Endometrial microvascular endothelial cells (primary cell): ENCODE data around the gene TRAPPC12. TPM values are rescaled to one million over a fixed set of nuclear protein-coding genes. Genes with fewer than 3 reads are reported as not detected.

Experiments
- in situ Hi-C: cut with HindIII; loops from 2 replicates; pipeline ENCODE4 v1.10.0; 2017; ENCODE audit warnings: low sequenced_read_pairs, low pct_unique_long_range_greater_than_20kb; ENCODE audit errors: inconsistent ontology term
- total RNA-seq: library from RNA; depleted of rRNA; stranded (reverse); fragments of >200 nt; gene quantifications from one replicate; pipeline ENCODE4 v1.2.3, GENCODE V29; 2015; ENCODE audit errors: inconsistent ontology term

Gene TRAPPC12
- total RNA-seq, 1 donor from 2014 or later, result 66.1 TPM

- in situ Hi-C loops, result no loop called here
These were observed 81.6 kb downstream of the TRAPPC12 start for GRCh38 chr2:3460831-3461800.

- in situ Hi-C loops, result no loop called here
These were observed 82.5 kb downstream of the TRAPPC12 start for GRCh38 chr2:3461801-3462492.

- in situ Hi-C loops, result no loop called here
These were observed 83.1 kb downstream of the TRAPPC12 start for GRCh38 chr2:3462493-3463104.

- in situ Hi-C loops, result no loop called here
These were observed 83.8 kb downstream of the TRAPPC12 start for GRCh38 chr2:3463186-3463835.

GRCh38 chr2:3463944-3464343, 84.5 kb downstream of the TRAPPC12 start:
- in situ Hi-C loops, result no loop called here

GRCh38 chr2:3464401-3465005, 85.0 kb downstream of the TRAPPC12 start:
- in situ Hi-C loops, result no loop called here

- in situ Hi-C loops, result no loop called here
These were observed 85.8 kb downstream of the TRAPPC12 start for GRCh38 chr2:3465328-3465727.

- in situ Hi-C loops, result no loop called here
These were observed 86.5 kb downstream of the TRAPPC12 start for GRCh38 chr2:3465844-3466481.

- in situ Hi-C loops, result no loop called here
These were observed 87.0 kb downstream of the TRAPPC12 start for GRCh38 chr2:3466482-3466863.

GRCh38 chr2:3466966-3467365, 87.5 kb downstream of the TRAPPC12 start:
- in situ Hi-C loops, result no loop called here

- in situ Hi-C loops, result no loop called here
These were observed 88.2 kb downstream of the TRAPPC12 start for GRCh38 chr2:3467654-3468053.

GRCh38 chr2:3468296-3468988, 88.9 kb downstream of the TRAPPC12 start:
- in situ Hi-C loops, result no loop called here

- in situ Hi-C loops, result no loop called here
These were observed 90.0 kb downstream of the TRAPPC12 start for GRCh38 chr2:3469486-3469885.

- in situ Hi-C loops, result no loop called here
These were observed 90.7 kb downstream of the TRAPPC12 start for GRCh38 chr2:3470166-3470651.

- in situ Hi-C loops, result no loop called here
These were observed 91.6 kb downstream of the TRAPPC12 start for GRCh38 chr2:3470856-3471737.

- in situ Hi-C loops, result no loop called here
These were observed 92.8 kb downstream of the TRAPPC12 start for GRCh38 chr2:3472296-3472695.

GRCh38 chr2:3472966-3473365, 93.5 kb downstream of the TRAPPC12 start:
- in situ Hi-C loops, result no loop called here
